BJ (cell line): ENCODE results near the gene B3GALNT2. TPM values are rescaled to one million over a fixed set of nuclear protein-coding genes. Genes with fewer than 3 reads are reported as not detected.

Experiments used
- CTCF ChIA-PET: fragments of 350-600 bp; formaldehyde crosslinking; extraction: SDS; loops from one replicate; lab custom pipeline; 2021; ENCODE audit warnings: antibody characterized with exemption, inconsistent platforms; lab: Yijun Ruan, JAX
- POLR2A ChIA-PET: fragments of 300-600 bp; sonication (Branson Sonifier 250); formaldehyde crosslinking; extraction: SDS; loops from one replicate; lab custom pipeline; 2021; ENCODE audit warnings: antibody characterized with exemption; lab: Charles Lee
- DNase-seq: peaks from one replicate; pipeline ENCODE4 v3.0.0-alpha.2; 2011; ENCODE audit warnings: low read depth
- H3K27me3 ChIP-seq: 2 replicates; pipeline ENCODE4 v1.6.0; 2011; ENCODE audit warnings: low read length; ENCODE audit not compliant: control insufficient read depth, insufficient read depth
- H3K36me3 ChIP-seq: 2 replicates; pipeline ENCODE4 v1.5.1; 2011; ENCODE audit warnings: low read length; ENCODE audit not compliant: control insufficient read depth, insufficient read depth
- H3K4me3 ChIP-seq: 2 replicates; pipeline ENCODE4 v1.5.1; 2011; ENCODE audit warnings: low read depth, mild to moderate bottlenecking, control low read depth, low read length
- CTCF ChIP-seq: IDR thresholded peaks from 2 replicates; pipeline ENCODE4 v1.5.1; 2011; ENCODE audit warnings: low read depth, mild to moderate bottlenecking, control low read depth, inconsistent platforms, low read length, moderate library complexity; ENCODE audit not compliant: insufficient read depth
- polyA plus RNA-seq: library from polyadenylated mRNA; depleted of rRNA; stranded (reverse); fragments of >200 nt; gene quantifications from 2 replicates; pipeline ENCODE4 v1.2.3, GENCODE V29; 2011

Gene B3GALNT2
- polyA plus RNA-seq, 1 experiment, result 17.4 TPM

- no peak for DNase-seq
- CTCF ChIA-PET, result interaction anchor here (0.6 to 2.5 kb wide), 2 partner anchors 12 to 199 kb away, joined by 4 to 16 read pairs; no protein-coding TSS in a partner anchor
Measured at GRCh38 chr1:235429143-235429542, 75.1 kb downstream of the B3GALNT2 start.

GRCh38 chr1:235427447-235427846 lies 76.8 kb downstream of the B3GALNT2 start:
- Histone ChIP-seq H3K36me3 (no peaks in the 10 kb centered on the region), H3K27me3 (no peaks in the 10 kb centered on the region), H3K4me3 (no peak overlapping the region)
- no peak for DNase-seq
- POLR2A ChIA-PET, result no interaction called here
- CTCF ChIA-PET, result interaction anchor here (0.6 to 2.5 kb wide), 2 partner anchors 11 to 66 kb away, joined by 3 to 16 read pairs; no protein-coding TSS in a partner anchor
- no peak for TF ChIP-seq CTCF

More at GRCh38 chr1:235429143-235429542, 75.1 kb downstream of the B3GALNT2 start:
- TF ChIP-seq CTCF, result no peak
- Histone ChIP-seq H3K4me3 (no peak overlapping the region), H3K36me3 (no peaks in the 10 kb centered on the region), H3K27me3 (no peaks in the 10 kb centered on the region)
- POLR2A ChIA-PET, result no interaction called here

DNA sequence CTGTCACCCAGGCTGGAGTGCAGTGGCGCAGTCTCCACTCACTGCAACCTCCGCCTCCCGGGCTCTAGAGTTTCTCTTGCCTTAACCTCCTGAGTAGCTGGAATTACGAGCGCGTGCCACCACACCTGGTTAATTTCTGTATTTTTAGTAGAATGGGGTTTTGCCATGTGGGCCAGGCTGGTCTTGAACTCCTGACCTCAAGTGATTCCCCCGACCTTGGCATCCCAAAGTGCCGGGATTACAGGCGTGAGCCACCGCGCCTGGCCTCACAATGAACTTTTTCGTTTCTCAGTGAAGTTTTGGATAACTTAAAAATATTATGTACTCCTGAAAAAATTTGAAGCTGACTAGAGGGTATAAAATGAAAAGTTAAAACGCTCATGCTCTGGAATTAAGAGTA lies 77.6 kb downstream of the B3GALNT2 start:
- Histone ChIP-seq H3K4me3 (no peak overlapping the region), H3K27me3 (no peaks in the 10 kb centered on the region), H3K36me3 (no peaks in the 10 kb centered on the region)
- DNase-seq, result no peak
- POLR2A ChIA-PET, result no interaction called here
- CTCF ChIA-PET, result interaction anchor here (0.6 to 2.5 kb wide), 2 partner anchors 10 to 67 kb away, joined by 3 to 16 read pairs; no protein-coding TSS in a partner anchor
- no peak for TF ChIP-seq CTCF

DNA sequence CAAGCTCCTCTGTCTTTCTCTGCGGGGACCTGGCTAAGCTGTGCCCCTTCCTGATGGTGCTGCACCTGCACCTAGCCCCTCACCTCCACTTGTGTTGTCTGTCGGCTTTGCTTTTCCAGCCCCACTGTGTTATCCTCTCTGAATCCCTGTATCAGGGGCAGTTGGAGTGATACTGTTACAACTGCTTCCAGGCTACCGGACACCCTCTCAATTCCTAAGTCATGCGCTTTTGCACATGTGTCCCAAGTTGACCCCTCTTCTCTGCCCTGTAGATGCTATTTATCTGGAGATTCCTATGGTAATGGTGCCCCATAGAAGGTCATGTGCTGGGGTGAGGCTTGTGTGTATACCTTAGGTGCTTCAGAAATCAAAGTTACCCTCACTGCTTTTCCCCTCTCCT lies 78.1 kb downstream of the B3GALNT2 start:
- H3K27me3 ChIP-seq, result no peaks in the 10 kb centered on the region
- POLR2A ChIA-PET, result no interaction called here
- H3K36me3 ChIP-seq, result no peaks in the 10 kb centered on the region
- CTCF ChIA-PET, result interaction anchor here (1.1 kb wide), 1 partner anchor 9 kb away, joined by 3 read pairs; no protein-coding TSS in a partner anchor
- no peak for DNase-seq
- no peak overlapping the region for H3K4me3 ChIP-seq
- TF ChIP-seq CTCF, result no peak

DNA sequence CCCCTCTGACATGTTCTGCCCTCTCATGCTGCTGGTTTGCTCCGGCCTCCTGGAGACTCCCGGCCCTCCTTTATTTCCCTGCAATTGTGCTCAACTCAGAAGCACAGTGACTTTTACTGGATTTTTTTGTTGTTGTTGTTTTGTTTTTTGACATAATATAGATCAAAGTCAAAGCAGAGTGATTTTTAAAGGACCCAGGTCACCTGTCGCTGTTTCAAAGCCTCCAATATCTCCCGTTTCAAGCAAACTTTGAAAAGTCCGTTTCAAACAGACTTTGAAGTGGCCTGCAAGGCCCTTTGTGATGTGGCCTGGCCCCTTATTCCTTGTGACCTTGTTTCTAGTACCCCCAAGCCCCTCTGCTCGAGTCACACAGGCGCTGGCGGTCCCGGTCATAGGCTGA lies 78.9 kb downstream of the B3GALNT2 start:
- no peak for DNase-seq
- Histone ChIP-seq H3K36me3 (no peaks in the 10 kb centered on the region), H3K27me3 (no peaks in the 10 kb centered on the region), H3K4me3 (no peak overlapping the region)
- ChIA-PET CTCF (interaction anchor here (1.1 to 1.4 kb wide), 2 partner anchors 8 to 10 kb away, joined by 3 to 4 read pairs; no protein-coding TSS in a partner anchor), POLR2A (no interaction called here)
- no peak for TF ChIP-seq CTCF
